ENCODE results near the gene TRIM44.
"Not testable (repeated sequence)": the region's sequence is repeated elsewhere in the genome, so short reads cannot be mapped to it uniquely, and the experiment has no call there.

The TRIM44 gene

GRCh38 chr11:35855671-35856070 lies 193.1 kb downstream of the TRIM44 start:
- Histone ChIP-seq H3K27me3 (ENCODE audit: control insufficient read depth in 5 of 5, insufficient read depth in 4 of 5, low read length in 5 of 5) (no peaks in the 10 kb centered on the region), H3K4me1 (ENCODE audit: control insufficient read depth in 5 of 5, insufficient read depth in 5 of 5, low read length in 5 of 5) (peaks cover 0 to 16% (median 8%) of the 10 kb centered on the region in 5 donors), H3K9ac (ENCODE audit: low read length in 5 of 5) (no peak overlapping the region), H3K27ac (ENCODE audit: low read depth, low read length) (no peak overlapping the region), H3K36me3 (ENCODE audit: control insufficient read depth in 5 of 5, insufficient read depth in 5 of 5, low read length in 5 of 5) (no peaks in the 10 kb centered on the region), H3K4me3 (ENCODE audit: low read depth in 1 of 5, low read length in 5 of 5) (no peak overlapping the region), H3K9me3 (ENCODE audit: control insufficient read depth in 5 of 5, low read length in 5 of 5) (no peaks in the 10 kb centered on the region)

GRCh38 chr11:35856259-35856658 lies 193.7 kb downstream of the TRIM44 start:
- Histone ChIP-seq H3K36me3 (ENCODE audit: control insufficient read depth in 5 of 5, insufficient read depth in 5 of 5, low read length in 5 of 5) (no peaks in the 10 kb centered on the region), H3K27me3 (ENCODE audit: control insufficient read depth in 5 of 5, insufficient read depth in 4 of 5, low read length in 5 of 5) (no peaks in the 10 kb centered on the region), H3K4me1 (ENCODE audit: control insufficient read depth in 5 of 5, insufficient read depth in 5 of 5, low read length in 5 of 5) (peaks cover 0 to 16% (median 8%) of the 10 kb centered on the region in 5 donors), H3K27ac (ENCODE audit: low read depth, low read length) (no peak overlapping the region), H3K9ac (ENCODE audit: low read length in 5 of 5) (no peak overlapping the region), H3K9me3 (ENCODE audit: control insufficient read depth in 5 of 5, low read length in 5 of 5) (no peaks in the 10 kb centered on the region), H3K4me3 (ENCODE audit: low read depth in 1 of 5, low read length in 5 of 5) (no peak overlapping the region)

GRCh38 chr11:35856756-35857155 lies 194.2 kb downstream of the TRIM44 start:
- Histone ChIP-seq H3K27ac (ENCODE audit: low read depth, low read length) (no peak overlapping the region), H3K4me3 (ENCODE audit: low read depth in 1 of 5, low read length in 5 of 5) (no peak overlapping the region), H3K9ac (ENCODE audit: low read length in 5 of 5) (no peak overlapping the region), H3K9me3 (ENCODE audit: control insufficient read depth in 5 of 5, low read length in 5 of 5) (no peaks in the 10 kb centered on the region), H3K27me3 (ENCODE audit: control insufficient read depth in 5 of 5, insufficient read depth in 4 of 5, low read length in 5 of 5) (no peaks in the 10 kb centered on the region), H3K36me3 (ENCODE audit: control insufficient read depth in 5 of 5, insufficient read depth in 5 of 5, low read length in 5 of 5) (no peaks in the 10 kb centered on the region), H3K4me1 (ENCODE audit: control insufficient read depth in 5 of 5, insufficient read depth in 5 of 5, low read length in 5 of 5) (peaks cover 0 to 11% (median 6%) of the 10 kb centered on the region in 5 donors)

- no peak overlapping the region for H3K4me3 ChIP-seq (ENCODE audit: low read depth in 1 of 5, low read length in 5 of 5)
- no peaks in the 10 kb centered on the region for H3K9me3 ChIP-seq (ENCODE audit: control insufficient read depth in 5 of 5, low read length in 5 of 5)
- H3K27me3 ChIP-seq (ENCODE audit: control insufficient read depth in 5 of 5, insufficient read depth in 4 of 5, low read length in 5 of 5) = no peaks in the 10 kb centered on the region
- peaks cover 0 to 3% (median 0%) of the 10 kb centered on the region in 5 donors for H3K4me1 ChIP-seq (ENCODE audit: control insufficient read depth in 5 of 5, insufficient read depth in 5 of 5, low read length in 5 of 5)
- H3K36me3 ChIP-seq (ENCODE audit: control insufficient read depth in 5 of 5, insufficient read depth in 5 of 5, low read length in 5 of 5) = no peaks in the 10 kb centered on the region
- no peak overlapping the region for H3K9ac ChIP-seq (ENCODE audit: low read length in 5 of 5)
- no peak overlapping the region for H3K27ac ChIP-seq (ENCODE audit: low read depth, low read length)
These were observed 195.3 kb downstream of the TRIM44 start for GRCh38 chr11:35857922-35858321.

- Histone ChIP-seq H3K27ac (ENCODE audit: low read depth, low read length) (no peak overlapping the region), H3K9me3 (ENCODE audit: control insufficient read depth in 5 of 5, low read length in 5 of 5) (no peaks in the 10 kb centered on the region), H3K9ac (ENCODE audit: low read length in 5 of 5) (no peak overlapping the region), H3K36me3 (ENCODE audit: control insufficient read depth in 5 of 5, insufficient read depth in 5 of 5, low read length in 5 of 5) (no peaks in the 10 kb centered on the region), H3K4me1 (ENCODE audit: control insufficient read depth in 5 of 5, insufficient read depth in 5 of 5, low read length in 5 of 5) (peaks cover 0 to 3% (median 0%) of the 10 kb centered on the region in 5 donors), H3K4me3 (ENCODE audit: low read depth in 1 of 5, low read length in 5 of 5) (no peak overlapping the region), H3K27me3 (ENCODE audit: control insufficient read depth in 5 of 5, insufficient read depth in 4 of 5, low read length in 5 of 5) (no peaks in the 10 kb centered on the region)
These were observed 196.7 kb downstream of the TRIM44 start for GRCh38 chr11:35859301-35859700.

- not testable (repeated sequence) for H3K4me3 ChIP-seq (ENCODE audit: low read depth in 1 of 5, low read length in 5 of 5); H3K9ac ChIP-seq (ENCODE audit: low read length in 5 of 5); H3K4me1 ChIP-seq (ENCODE audit: control insufficient read depth in 5 of 5, insufficient read depth in 5 of 5, low read length in 5 of 5); H3K36me3 ChIP-seq (ENCODE audit: control insufficient read depth in 5 of 5, insufficient read depth in 5 of 5, low read length in 5 of 5); H3K27ac ChIP-seq (ENCODE audit: low read depth, low read length); H3K27me3 ChIP-seq (ENCODE audit: control insufficient read depth in 5 of 5, insufficient read depth in 4 of 5, low read length in 5 of 5); H3K9me3 ChIP-seq (ENCODE audit: control insufficient read depth in 5 of 5, low read length in 5 of 5)
These were observed 197.6 kb downstream of the TRIM44 start for GRCh38 chr11:35860194-35860593.

GRCh38 chr11:35861191-35861590 lies 198.6 kb downstream of the TRIM44 start:
- no peak overlapping the region for H3K9ac ChIP-seq (ENCODE audit: low read length in 5 of 5)
- no peaks in the 10 kb centered on the region for H3K4me1 ChIP-seq (ENCODE audit: control insufficient read depth in 5 of 5, insufficient read depth in 5 of 5, low read length in 5 of 5)
- no peaks in the 10 kb centered on the region for H3K27me3 ChIP-seq (ENCODE audit: control insufficient read depth in 5 of 5, insufficient read depth in 4 of 5, low read length in 5 of 5)
- H3K36me3 ChIP-seq (ENCODE audit: control insufficient read depth in 5 of 5, insufficient read depth in 5 of 5, low read length in 5 of 5) = no peaks in the 10 kb centered on the region
- H3K9me3 ChIP-seq (ENCODE audit: control insufficient read depth in 5 of 5, low read length in 5 of 5) = no peaks in the 10 kb centered on the region
- no peak overlapping the region for H3K4me3 ChIP-seq (ENCODE audit: low read depth in 1 of 5, low read length in 5 of 5)
- H3K27ac ChIP-seq (ENCODE audit: low read depth, low read length) = no peak overlapping the region

GRCh38 chr11:35862666-35863065 lies 200.1 kb downstream of the TRIM44 start:
- H3K4me3 ChIP-seq (ENCODE audit: low read depth in 1 of 5, low read length in 5 of 5) = no peak overlapping the region

GRCh38 chr11:35864131-35864530 lies 201.6 kb downstream of the TRIM44 start:
- Histone ChIP-seq H3K9me3 (ENCODE audit: control insufficient read depth in 5 of 5, low read length in 5 of 5) (peaks cover 6 to 11% (median 10%) of the 10 kb centered on the region in 5 donors), H3K4me3 (ENCODE audit: low read depth in 1 of 5, low read length in 5 of 5) (no peak overlapping the region), H3K27me3 (ENCODE audit: control insufficient read depth in 5 of 5, insufficient read depth in 4 of 5, low read length in 5 of 5) (no peaks in the 10 kb centered on the region), H3K27ac (ENCODE audit: low read depth, low read length) (no peak overlapping the region), H3K4me1 (ENCODE audit: control insufficient read depth in 5 of 5, insufficient read depth in 5 of 5, low read length in 5 of 5) (no peaks in the 10 kb centered on the region), H3K36me3 (ENCODE audit: control insufficient read depth in 5 of 5, insufficient read depth in 5 of 5, low read length in 5 of 5) (no peaks in the 10 kb centered on the region), H3K9ac (ENCODE audit: low read length in 5 of 5) (no peak overlapping the region)

More at GRCh38 chr11:35862666-35863065, 200.1 kb downstream of the TRIM44 start:
- Histone ChIP-seq H3K27ac (ENCODE audit: low read depth, low read length) (no peak overlapping the region), H3K27me3 (ENCODE audit: control insufficient read depth in 5 of 5, insufficient read depth in 4 of 5, low read length in 5 of 5) (no peaks in the 10 kb centered on the region), H3K9ac (ENCODE audit: low read length in 5 of 5) (no peak overlapping the region), H3K4me1 (ENCODE audit: control insufficient read depth in 5 of 5, insufficient read depth in 5 of 5, low read length in 5 of 5) (no peaks in the 10 kb centered on the region), H3K9me3 (ENCODE audit: control insufficient read depth in 5 of 5, low read length in 5 of 5) (no peaks in the 10 kb centered on the region), H3K36me3 (ENCODE audit: control insufficient read depth in 5 of 5, insufficient read depth in 5 of 5, low read length in 5 of 5) (no peaks in the 10 kb centered on the region)

GRCh38 chr11:35866601-35867000 lies 204.0 kb downstream of the TRIM44 start:
- H3K36me3 ChIP-seq (ENCODE audit: control insufficient read depth in 5 of 5, insufficient read depth in 5 of 5, low read length in 5 of 5) = no peaks in the 10 kb centered on the region
- H3K9me3 ChIP-seq (ENCODE audit: control insufficient read depth in 5 of 5, low read length in 5 of 5) = peaks cover 7 to 16% (median 14%) of the 10 kb centered on the region in 5 donors
- no peak overlapping the region for H3K27ac ChIP-seq (ENCODE audit: low read depth, low read length)
- no peaks in the 10 kb centered on the region for H3K27me3 ChIP-seq (ENCODE audit: control insufficient read depth in 5 of 5, insufficient read depth in 4 of 5, low read length in 5 of 5)
- no peaks in the 10 kb centered on the region for H3K4me1 ChIP-seq (ENCODE audit: control insufficient read depth in 5 of 5, insufficient read depth in 5 of 5, low read length in 5 of 5)
- H3K9ac ChIP-seq (ENCODE audit: low read length in 5 of 5) = no peak overlapping the region
- H3K4me3 ChIP-seq (ENCODE audit: low read depth in 1 of 5, low read length in 5 of 5) = no peak overlapping the region

All from subcutaneous abdominal adipose tissue (tissue), 5 donors.